HL-60 (cell line): ENCODE results near the gene CRB1.

Source experiments
- DNase-seq, 2 experiments: peaks; one replicate each; pipeline ENCODE4 v3.0.0-alpha.2; 2010 to 2020; ENCODE audit warnings: low read depth in 1 of 2, low spot score in 1 of 2
- H3K27ac ChIP-seq: fragments of 250-450 bp; sonication (Bioruptor Pico); replicated peaks from 2 replicates; pipeline ENCODE4 v1.5.1; 2020; ENCODE audit warnings: mild to moderate bottlenecking, moderate library complexity
- H3K27me3 ChIP-seq: fragments of 250-450 bp; sonication (Bioruptor Pico); 2 replicates; pipeline ENCODE4 v1.5.1; 2021; ENCODE audit warnings: mild to moderate bottlenecking, moderate library complexity; ENCODE audit not compliant: insufficient read depth, poor library complexity, severe bottlenecking
- H3K4me3 ChIP-seq: replicated peaks from 2 replicates; pipeline ENCODE4 v1.5.1; 2011; ENCODE audit warnings: mild to moderate bottlenecking, control low read depth, low read length; ENCODE audit not compliant: insufficient read depth
- CTCF ChIP-seq: IDR thresholded peaks from one replicate; pipeline ENCODE4 v1.5.1; 2011; ENCODE audit warnings: low read length, control low read depth, inconsistent platforms; ENCODE audit not compliant: insufficient read depth
- GABPA ChIP-seq: IDR thresholded peaks from 2 replicates; pipeline ENCODE4 v1.6.1; 2012; ENCODE audit warnings: low read depth
- POLR2AphosphoS5 ChIP-seq: IDR thresholded peaks from 2 replicates; pipeline ENCODE4 v1.6.1; 2012; ENCODE audit warnings: low read depth
- REST ChIP-seq: IDR thresholded peaks from 2 replicates; pipeline ENCODE4 v1.6.1; 2012; ENCODE audit warnings: low read depth; ENCODE audit not compliant: insufficient replicate concordance
- SPI1 ChIP-seq: IDR thresholded peaks from 2 replicates; pipeline ENCODE4 v1.6.1; 2012; ENCODE audit warnings: low read depth, mild to moderate bottlenecking, borderline replicate concordance

The CRB1 gene

GRCh38 chr1:197333041-197333440 lies 65.0 kb downstream of the CRB1 start:
- no peak for DNase-seq
- Histone ChIP-seq H3K27ac (no peak overlapping the region), H3K4me3 (no peak overlapping the region), H3K27me3 (no peaks in the 10 kb centered on the region)
- TF ChIP-seq POLR2AphosphoS5, result no peak
- TF ChIP-seq GABPA, result no peak
- TF ChIP-seq CTCF, result no peak

- Histone ChIP-seq H3K4me3 (no peak overlapping the region), H3K27ac (no peak overlapping the region), H3K27me3 (no peaks in the 10 kb centered on the region)
- TF ChIP-seq POLR2AphosphoS5, result no peak
- TF ChIP-seq GABPA, result no peak
- no peak for TF ChIP-seq SPI1
- no peak for TF ChIP-seq CTCF
- no peak for TF ChIP-seq REST
- no peak for DNase-seq
Observed at GRCh38 chr1:197336571-197336970, 68.5 kb downstream of the CRB1 start.

GRCh38 chr1:197339106-197340060 lies 71.3 kb downstream of the CRB1 start:
- Histone ChIP-seq H3K27me3 (no peaks in the 10 kb centered on the region), H3K4me3 (no peak overlapping the region), H3K27ac (no peak overlapping the region)
- no peak for DNase-seq
- TF ChIP-seq REST (no peak), SPI1 (no peak), POLR2AphosphoS5 (no peak), GABPA (no peak), CTCF (no peak)

GRCh38 chr1:197341626-197342025 lies 73.6 kb downstream of the CRB1 start:
- Histone ChIP-seq H3K27ac (no peak overlapping the region), H3K27me3 (no peaks in the 10 kb centered on the region), H3K4me3 (no peak overlapping the region)
- no peak for DNase-seq
- TF ChIP-seq POLR2AphosphoS5 (no peak), CTCF (no peak), GABPA (no peak), REST (no peak), SPI1 (no peak)
